NCI-H1105 treated with DMSO at 0.1 percent for 48 hours (cell line): ENCODE results near the gene MTHFSD.
"Not testable (repeated sequence)": the region's sequence is repeated elsewhere in the genome, so short reads cannot be mapped to it uniquely, and the experiment has no call there.

Experiments used
- DNase-seq: peaks from one replicate; lab custom pipeline; 2025; lab: John Stamatoyannopoulos, UW

MTHFSD gene

GRCh38 chr16:86554917-86555703 lies at the start of gene MTHFSD:
MTHFSD (minus strand) TSS chr16:86555235; CDS start chr16:86555184, 51 bp downstream.
- DNase-seq = peak; percentile 58

- no peak for DNase-seq
Observed at GRCh38 chr16:86604436-86605193, 49.6 kb upstream of the MTHFSD start.

GRCh38 chr16:86602521-86602920 lies 47.5 kb upstream of the MTHFSD start:
- no peak for DNase-seq

- DNase-seq = no peak
Observed at GRCh38 chr16:86601356-86601755, 46.3 kb upstream of the MTHFSD start.

- DNase-seq = no peak
Observed at GRCh38 chr16:86598607-86599565, 43.9 kb upstream of the MTHFSD start.

- DNase-seq = no peak
Observed at GRCh38 chr16:86597880-86598606, 43.0 kb upstream of the MTHFSD start.

GRCh38 chr16:86597126-86597879 lies 42.3 kb upstream of the MTHFSD start:
- DNase-seq = no peak

GRCh38 chr16:86595983-86596605 lies 41.1 kb upstream of the MTHFSD start:
- DNase-seq = no peak

- no peak for DNase-seq
Observed at GRCh38 chr16:86594721-86595120, 39.7 kb upstream of the MTHFSD start.

- DNase-seq = no peak
Observed at GRCh38 chr16:86593913-86594620, 39.0 kb upstream of the MTHFSD start.

GRCh38 chr16:86591270-86591669 lies 36.2 kb upstream of the MTHFSD start:
- DNase-seq = no peak

GRCh38 chr16:86590501-86591144 lies 35.6 kb upstream of the MTHFSD start:
- DNase-seq = no peak

GRCh38 chr16:86587955-86588354 lies 32.9 kb upstream of the MTHFSD start:
- DNase-seq = not testable (repeated sequence)

GRCh38 chr16:86587487-86587886 lies 32.5 kb upstream of the MTHFSD start:
- DNase-seq = no peak

GRCh38 chr16:86585821-86586611 lies 31.0 kb upstream of the MTHFSD start:
- no peak for DNase-seq

- peak; percentile 33 for DNase-seq
Observed at GRCh38 chr16:86584726-86585721, 30.0 kb upstream of the MTHFSD start.
